ENCODE measurements around the gene FAM13A.

FAM13A gene

DNA sequence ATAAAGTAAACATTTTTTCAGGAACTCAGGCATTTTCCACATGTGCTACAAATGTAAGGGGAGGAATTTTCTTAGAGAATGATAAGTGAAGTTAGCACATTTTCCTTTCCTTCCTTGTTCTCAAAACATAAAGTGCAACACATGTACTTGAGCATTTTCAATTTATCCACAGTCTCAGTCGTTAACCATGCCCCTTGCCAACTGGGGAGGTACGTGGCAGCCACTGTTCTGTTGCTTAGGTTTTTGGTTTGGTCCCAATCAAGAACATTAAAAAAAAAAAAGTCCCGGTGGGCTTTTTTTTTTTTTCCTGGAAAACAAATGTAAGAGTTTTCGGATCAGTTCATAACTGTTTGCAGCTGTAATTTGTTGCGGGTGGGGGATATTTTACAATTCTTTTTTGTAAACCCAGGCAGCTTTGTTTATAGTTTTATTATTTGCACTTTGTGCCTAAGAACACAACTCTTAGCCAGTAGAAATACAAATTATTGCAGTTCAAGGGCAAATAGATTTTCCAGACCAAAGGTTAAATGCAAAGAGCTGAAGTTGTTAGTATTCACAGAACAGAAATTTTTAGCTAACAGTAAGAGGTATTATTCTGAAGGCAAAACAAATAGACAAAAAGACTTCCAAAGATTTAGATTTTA lies 247.3 kb downstream of the FAM13A start:
- Mint-ChIP-seq H3K4me1 (ENCODE audit: low read depth in 2 of 2) (no peaks in the 10 kb centered on the region), H3K36me3 (ENCODE audit: insufficient read depth) (no peaks in the 10 kb centered on the region), H3K27me3 (peaks cover 0 to 6% of the 10 kb centered on the region in 2 donors), H3K27ac (no peak overlapping the region), H3K4me3 (no peak overlapping the region), H3K9me3 (no peaks in the 10 kb centered on the region)
- no peak for DNase-seq
- no peak for ATAC-seq (replicated peaks)

DNA sequence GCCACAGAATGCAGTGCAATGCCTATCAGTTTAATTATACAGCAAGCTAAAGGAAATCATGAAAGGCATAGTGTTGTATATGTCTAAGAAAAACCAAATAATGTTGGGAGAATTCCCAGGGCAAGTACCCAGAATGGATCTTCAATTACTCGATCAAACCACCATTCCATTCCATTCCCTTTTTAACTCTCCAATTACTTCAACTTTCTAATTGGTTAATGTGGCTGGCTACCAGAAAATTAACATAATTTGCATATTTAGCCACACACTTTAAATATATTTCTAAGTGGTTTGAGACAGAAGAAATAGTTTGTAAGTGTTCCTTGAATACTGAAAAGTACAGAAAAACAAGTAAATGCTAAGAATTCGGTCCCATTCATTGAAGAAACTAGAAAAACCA lies 247.9 kb downstream of the FAM13A start:
- Mint-ChIP-seq H3K4me3 (no peak overlapping the region), H3K9me3 (no peaks in the 10 kb centered on the region), H3K27ac (no peak overlapping the region), H3K36me3 (ENCODE audit: insufficient read depth) (no peaks in the 10 kb centered on the region), H3K27me3 (peaks cover 0 to 3% of the 10 kb centered on the region in 2 donors), H3K4me1 (ENCODE audit: low read depth in 2 of 2) (no peaks in the 10 kb centered on the region)
- ATAC-seq (replicated peaks) (no peak), DNase-seq (no peak)

DNA sequence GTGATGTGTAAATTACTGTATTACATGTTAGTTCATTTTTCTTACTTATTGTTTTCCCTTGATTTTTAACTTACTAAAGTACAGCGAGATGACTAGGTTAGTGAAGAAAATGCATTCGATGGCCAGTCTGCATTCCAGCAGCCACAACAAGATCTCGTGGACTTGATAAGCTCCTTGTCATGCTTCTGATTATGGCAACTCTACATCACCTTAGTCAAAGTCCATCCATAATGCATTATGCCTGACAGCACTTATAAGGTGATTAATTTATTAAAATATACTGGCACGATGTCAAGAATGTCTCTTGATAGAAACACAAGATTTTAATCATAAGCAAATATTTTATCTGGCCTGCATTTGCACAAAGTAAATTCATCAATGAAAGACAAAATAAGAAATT lies 249.5 kb downstream of the FAM13A start:
- ATAC-seq (replicated peaks) (no peak), DNase-seq (no peak)
- Mint-ChIP-seq H3K36me3 (ENCODE audit: insufficient read depth) (no peaks in the 10 kb centered on the region), H3K4me3 (no peak overlapping the region), H3K9me3 (no peaks in the 10 kb centered on the region), H3K27me3 (no peaks in the 10 kb centered on the region), H3K4me1 (ENCODE audit: low read depth in 2 of 2) (peaks cover 0 to 2% of the 10 kb centered on the region in 2 donors), H3K27ac (no peak overlapping the region)

DNA sequence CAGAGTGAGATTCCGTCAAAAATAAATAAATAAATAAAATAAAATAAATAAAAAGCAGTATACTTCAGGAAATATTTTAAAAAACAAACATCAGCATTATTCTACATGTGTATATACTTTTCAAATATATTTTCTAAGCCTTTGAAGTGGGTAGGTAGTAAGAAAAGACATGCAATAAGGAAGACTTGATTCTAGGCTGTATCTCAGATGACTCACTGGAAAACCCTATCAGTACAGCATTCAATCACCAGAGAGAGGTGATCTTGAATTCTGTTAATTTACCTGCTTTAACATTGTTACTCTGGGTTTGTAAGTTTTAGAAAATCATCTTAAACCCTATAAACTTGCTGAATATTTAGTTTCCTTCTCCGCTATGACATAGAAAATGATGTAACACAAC lies 252.8 kb downstream of the FAM13A start:
- ATAC-seq (replicated peaks) (no peak), DNase-seq (no peak)
- Mint-ChIP-seq H3K36me3 (ENCODE audit: insufficient read depth) (no peaks in the 10 kb centered on the region), H3K9me3 (no peaks in the 10 kb centered on the region), H3K4me3 (no peak overlapping the region), H3K27me3 (no peaks in the 10 kb centered on the region), H3K27ac (no peak overlapping the region), H3K4me1 (ENCODE audit: low read depth in 2 of 2) (peaks cover 0 to 2% of the 10 kb centered on the region in 2 donors)

DNA sequence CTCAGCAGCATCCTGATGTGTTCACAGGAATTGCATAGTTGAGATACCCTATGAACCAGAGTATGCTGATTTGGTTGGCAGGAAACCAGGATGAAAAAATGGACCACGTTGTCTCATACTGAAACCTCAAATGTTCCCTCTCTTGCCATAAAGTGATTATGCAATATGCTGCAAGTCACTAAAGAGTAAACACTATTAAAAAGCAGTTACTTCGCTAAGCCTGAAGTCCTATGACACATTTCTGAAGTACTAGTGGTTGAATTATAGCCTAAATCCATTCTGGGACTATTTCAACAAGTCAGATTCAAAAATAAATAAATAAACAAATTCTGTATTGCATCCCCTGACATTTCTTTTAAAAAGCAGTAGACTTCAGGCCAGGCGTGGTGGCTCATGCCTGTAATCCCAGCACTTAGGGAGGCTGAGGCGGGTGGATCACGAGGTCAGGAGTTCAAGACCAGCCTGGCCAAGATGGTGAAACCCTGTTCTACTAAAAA lies 253.3 kb downstream of the FAM13A start:
- Mint-ChIP-seq H3K9me3 (no peaks in the 10 kb centered on the region), H3K27me3 (no peaks in the 10 kb centered on the region), H3K4me1 (ENCODE audit: low read depth in 2 of 2) (peaks cover 0 to 2% of the 10 kb centered on the region in 2 donors), H3K27ac (no peak overlapping the region), H3K36me3 (ENCODE audit: insufficient read depth) (no peaks in the 10 kb centered on the region), H3K4me3 (no peak overlapping the region)
- ATAC-seq (replicated peaks) (peak; percentile 43), DNase-seq (no peak)

DNA sequence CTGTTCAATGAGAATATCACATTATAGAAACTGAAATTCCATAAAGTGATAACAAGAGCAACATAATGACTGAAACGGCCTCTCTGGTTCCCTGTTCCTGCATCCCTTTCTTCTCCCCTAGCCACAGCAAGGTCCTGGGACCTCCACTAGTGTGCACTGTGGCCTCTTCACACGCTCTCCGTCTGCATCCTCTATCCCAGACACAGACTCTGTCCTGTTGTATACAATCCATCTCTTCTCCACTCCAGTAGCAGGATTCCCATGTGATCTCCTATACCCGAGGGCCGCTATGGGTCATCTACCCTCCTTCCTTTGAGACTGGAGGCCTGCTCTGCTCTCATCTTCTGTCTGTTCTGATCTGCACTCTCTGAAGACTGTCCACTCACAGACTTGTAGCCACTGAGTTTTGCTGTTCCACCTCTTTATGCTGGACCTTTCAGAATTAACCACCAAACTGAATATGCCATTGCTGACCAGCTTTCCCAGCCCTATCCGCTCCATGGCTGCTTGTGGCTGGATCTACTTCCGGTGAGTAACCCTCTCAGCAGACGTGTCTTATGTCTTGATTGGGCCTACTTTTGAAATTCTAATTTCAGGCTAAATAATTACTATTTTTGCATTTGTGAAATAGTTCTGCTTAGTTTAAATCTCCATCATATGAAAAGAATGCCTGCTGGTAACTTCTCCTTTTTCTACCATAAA lies 254.2 kb downstream of the FAM13A start:
- peaks cover 0 to 2% of the 10 kb centered on the region in 2 donors for H3K4me1 Mint-ChIP-seq (ENCODE audit: low read depth in 2 of 2)
- no peak overlapping the region for H3K4me3 Mint-ChIP-seq
- H3K36me3 Mint-ChIP-seq (ENCODE audit: insufficient read depth): no peaks in the 10 kb centered on the region
- ATAC-seq (replicated peaks) (no peak), DNase-seq (no peak)
- H3K27ac Mint-ChIP-seq: no peak overlapping the region
- H3K9me3 Mint-ChIP-seq: no peaks in the 10 kb centered on the region
- H3K27me3 Mint-ChIP-seq: peaks cover 0 to 5% of the 10 kb centered on the region in 2 donors

DNA sequence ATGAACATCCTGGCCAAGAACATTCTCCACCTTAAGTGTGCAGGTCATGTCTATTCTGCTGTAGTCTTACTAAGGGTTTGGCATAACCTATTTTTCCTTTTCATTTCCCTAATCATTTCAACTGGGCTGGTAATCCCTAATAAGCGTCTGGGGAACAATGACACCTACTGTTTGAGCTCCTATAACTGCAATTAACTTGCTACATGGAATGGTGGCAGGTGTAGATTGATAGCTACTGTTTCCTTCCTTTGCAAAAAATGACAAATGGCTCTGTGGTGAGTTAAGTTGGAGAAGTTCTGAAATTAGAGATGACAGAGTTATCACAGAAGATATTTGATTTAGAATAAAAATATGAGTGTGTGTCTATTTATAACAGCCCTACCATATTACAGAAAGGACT lies 254.8 kb downstream of the FAM13A start:
- peaks cover 0 to 11% of the 10 kb centered on the region in 2 donors for H3K27me3 Mint-ChIP-seq
- H3K36me3 Mint-ChIP-seq (ENCODE audit: insufficient read depth): no peaks in the 10 kb centered on the region
- no peak overlapping the region for H3K4me3 Mint-ChIP-seq
- DNase-seq (no peak), ATAC-seq (replicated peaks) (no peak)
- H3K9me3 Mint-ChIP-seq: peaks cover 0 to 2% of the 10 kb centered on the region in 2 donors
- peaks cover 0 to 2% of the 10 kb centered on the region in 2 donors for H3K4me1 Mint-ChIP-seq (ENCODE audit: low read depth in 2 of 2)
- no peak overlapping the region for H3K27ac Mint-ChIP-seq

DNA sequence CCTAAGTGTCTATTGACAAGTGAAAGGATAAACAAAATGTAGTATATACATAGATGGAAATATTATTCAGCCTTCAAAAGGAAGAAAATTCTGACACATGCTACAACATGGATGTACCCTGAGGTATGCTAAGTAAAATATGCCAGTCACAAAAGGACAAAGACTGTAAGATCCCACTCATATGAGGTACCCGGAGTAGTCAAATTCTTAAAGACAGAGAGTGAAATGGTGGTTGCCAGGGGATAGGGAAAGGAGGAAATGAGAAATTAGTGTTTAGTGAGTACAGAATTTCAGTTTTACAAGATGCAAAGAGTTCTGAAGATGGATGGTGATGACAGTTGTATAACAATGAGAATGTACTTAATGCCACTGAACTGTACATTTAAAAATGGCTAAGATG lies 257.1 kb downstream of the FAM13A start:
- no peak overlapping the region for H3K27ac Mint-ChIP-seq
- peaks cover 0 to 2% of the 10 kb centered on the region in 2 donors for H3K9me3 Mint-ChIP-seq
- H3K27me3 Mint-ChIP-seq: peaks cover 0 to 14% of the 10 kb centered on the region in 2 donors

DNA sequence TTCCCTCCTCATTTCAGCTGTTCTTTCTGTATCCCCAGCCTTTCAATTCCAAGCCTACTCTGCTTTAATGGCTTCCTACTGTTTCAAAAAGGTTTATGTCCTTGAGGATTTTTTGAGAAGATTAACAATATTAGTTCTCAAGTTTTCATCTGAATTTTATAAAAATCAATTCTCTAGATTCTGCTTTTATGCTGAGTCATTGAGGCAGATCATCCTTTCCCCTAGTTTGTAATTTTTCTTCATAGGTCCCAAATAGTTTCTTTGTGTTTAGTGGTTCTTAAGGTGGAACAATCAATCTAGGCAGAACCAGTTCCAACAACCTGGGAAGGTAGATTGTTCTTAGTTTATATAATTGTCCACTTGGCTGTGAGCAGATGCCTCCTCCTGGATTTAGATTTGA lies 259.3 kb downstream of the FAM13A start:
- Mint-ChIP-seq H3K36me3 (ENCODE audit: insufficient read depth) (no peaks in the 10 kb centered on the region), H3K27ac (no peak overlapping the region), H3K4me3 (no peak overlapping the region), H3K9me3 (peaks cover 0 to 2% of the 10 kb centered on the region in 2 donors), H3K4me1 (ENCODE audit: low read depth in 2 of 2) (peaks cover 0 to 2% of the 10 kb centered on the region in 2 donors), H3K27me3 (peaks cover 0 to 14% of the 10 kb centered on the region in 2 donors)
- DNase-seq (no peak), ATAC-seq (replicated peaks) (no peak)

More for the DNA sequence above, 257.1 kb downstream of the FAM13A start:
- DNase-seq (no peak), ATAC-seq (replicated peaks) (no peak)
- Mint-ChIP-seq H3K36me3 (ENCODE audit: insufficient read depth) (no peaks in the 10 kb centered on the region), H3K4me1 (ENCODE audit: low read depth in 2 of 2) (peaks cover 0 to 2% of the 10 kb centered on the region in 2 donors), H3K4me3 (no peak overlapping the region)

DNA sequence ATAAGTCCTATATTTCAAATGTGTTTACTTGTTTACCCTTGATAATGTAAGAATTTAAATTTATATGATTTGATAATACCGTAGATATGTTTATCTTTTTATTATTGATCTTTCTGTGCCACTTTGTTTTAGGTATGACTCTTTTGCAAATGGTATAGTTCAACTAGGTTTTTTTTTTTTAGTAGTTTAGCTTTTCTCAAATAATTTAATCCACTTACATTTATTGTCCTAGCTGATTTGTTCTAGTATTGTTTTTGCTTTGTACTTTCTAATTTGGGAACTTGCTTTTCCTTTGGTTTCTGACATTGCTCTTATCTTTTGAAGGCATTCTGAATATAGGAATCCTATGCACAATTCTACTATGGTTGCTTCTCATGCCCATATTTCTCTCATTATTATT lies 260.4 kb downstream of the FAM13A start:
- Mint-ChIP-seq H3K36me3 (ENCODE audit: insufficient read depth) (no peaks in the 10 kb centered on the region), H3K4me3 (no peak overlapping the region), H3K27ac (no peak overlapping the region), H3K27me3 (peaks cover 0 to 14% of the 10 kb centered on the region in 2 donors), H3K9me3 (peaks cover 0 to 2% of the 10 kb centered on the region in 2 donors), H3K4me1 (ENCODE audit: low read depth in 2 of 2) (peaks cover 0 to 2% of the 10 kb centered on the region in 2 donors)
- DNase-seq (no peak), ATAC-seq (replicated peaks) (no peak)

DNA sequence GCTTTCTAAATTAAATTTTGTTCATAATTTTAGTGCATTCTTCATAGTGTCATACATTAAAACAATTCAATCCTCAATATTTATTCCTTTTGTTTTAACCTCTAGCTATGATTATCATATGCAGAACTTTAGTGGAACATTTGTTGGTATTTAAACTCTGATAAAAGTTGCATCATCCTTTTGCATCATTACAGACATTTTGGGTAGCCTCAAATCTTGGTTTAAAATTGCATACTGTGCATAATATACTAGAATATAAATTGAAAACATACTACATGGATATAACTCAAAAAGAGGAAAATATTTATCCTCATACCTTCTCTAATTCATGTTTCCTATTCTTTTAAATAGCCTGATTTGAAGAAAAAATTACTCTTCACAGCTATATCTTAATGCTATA lies 262.0 kb downstream of the FAM13A start:
- Mint-ChIP-seq H3K27ac (no peak overlapping the region), H3K9me3 (peaks cover 0 to 2% of the 10 kb centered on the region in 2 donors), H3K27me3 (peaks cover 0 to 14% of the 10 kb centered on the region in 2 donors), H3K4me1 (ENCODE audit: low read depth in 2 of 2) (peaks cover 0 to 2% of the 10 kb centered on the region in 2 donors), H3K4me3 (no peak overlapping the region), H3K36me3 (ENCODE audit: insufficient read depth) (no peaks in the 10 kb centered on the region)
- DNase-seq: no peak
- no peak for ATAC-seq (replicated peaks)

DNA sequence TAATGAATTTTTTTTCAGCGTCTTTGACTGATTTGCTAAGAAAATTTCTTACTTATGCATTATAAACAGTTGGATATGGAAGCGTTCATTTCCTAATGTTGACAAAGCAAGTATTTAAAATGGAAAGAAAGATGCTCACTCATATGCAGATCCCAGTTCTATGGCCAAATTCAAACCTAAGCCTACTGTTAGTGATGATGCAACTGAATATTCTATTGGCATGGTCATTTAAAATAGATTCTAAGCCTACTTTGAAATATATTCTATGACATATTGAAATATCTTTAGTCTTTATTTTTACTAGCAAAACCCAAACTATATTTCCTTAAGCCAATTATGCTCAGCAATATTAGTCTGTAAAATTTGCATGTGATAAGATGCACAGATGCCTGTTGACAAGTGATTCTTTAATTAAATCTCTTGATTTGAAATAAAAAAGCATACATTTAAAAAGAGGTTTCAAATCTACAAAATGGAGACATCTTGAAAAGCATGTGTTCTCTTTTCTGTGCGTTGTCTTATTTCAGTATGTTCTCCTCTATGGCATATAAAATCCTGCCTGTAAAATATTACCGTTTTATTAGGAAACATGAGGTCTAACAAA lies 262.8 kb downstream of the FAM13A start:
- Mint-ChIP-seq H3K27me3 (peaks cover 0 to 14% of the 10 kb centered on the region in 2 donors), H3K4me3 (no peak overlapping the region), H3K4me1 (ENCODE audit: low read depth in 2 of 2) (peaks cover 0 to 2% of the 10 kb centered on the region in 2 donors), H3K36me3 (ENCODE audit: insufficient read depth) (no peaks in the 10 kb centered on the region), H3K9me3 (peaks cover 0 to 2% of the 10 kb centered on the region in 2 donors), H3K27ac (no peak overlapping the region)
- DNase-seq: no peak
- ATAC-seq (replicated peaks): no peak

DNA sequence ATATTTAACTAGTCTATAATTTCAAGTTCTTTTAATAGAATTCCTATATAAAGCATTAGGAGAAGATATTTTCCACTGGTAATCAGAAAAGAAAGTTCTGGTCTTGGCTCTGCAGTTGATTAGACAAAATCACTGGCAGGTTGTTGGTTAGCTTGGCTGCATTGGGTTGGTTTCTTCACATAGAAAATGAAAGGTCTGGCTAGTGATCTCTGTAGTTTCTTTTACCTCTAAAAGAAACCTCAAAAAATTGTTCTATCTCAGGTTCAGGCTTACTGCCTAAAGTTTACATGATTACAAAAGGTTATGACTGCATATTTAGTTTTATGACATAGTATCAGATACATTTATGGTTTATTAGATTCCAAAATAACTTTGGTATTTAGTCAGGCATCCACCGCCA lies 263.5 kb downstream of the FAM13A start:
- H3K36me3 Mint-ChIP-seq (ENCODE audit: insufficient read depth): no peaks in the 10 kb centered on the region
- no peak overlapping the region for H3K27ac Mint-ChIP-seq
- ATAC-seq (replicated peaks): no peak
- H3K4me3 Mint-ChIP-seq: no peak overlapping the region
- H3K27me3 Mint-ChIP-seq: peaks cover 0 to 14% of the 10 kb centered on the region in 2 donors
- no peak for DNase-seq
- peaks cover 0 to 2% of the 10 kb centered on the region in 2 donors for H3K9me3 Mint-ChIP-seq
- peaks cover 0 to 2% of the 10 kb centered on the region in 2 donors for H3K4me1 Mint-ChIP-seq (ENCODE audit: low read depth in 2 of 2)
